GM12892 (cell line): ENCODE data around the gene PEX26. TPM values are rescaled to one million over a fixed set of nuclear protein-coding genes. Genes with fewer than 3 reads are reported as not detected.
A peak's percentile ranks its signal among the peaks of the same experiment; 100 is the strongest.
"Not testable (repeated sequence)": the region's sequence is repeated elsewhere in the genome, so short reads cannot be mapped to it uniquely, and the experiment has no call there.

ENCODE experiments used
- DNase-seq: peaks from one replicate; pipeline ENCODE4 v3.0.0; 2011; ENCODE audit not compliant: insufficient read length
- FAIRE-seq: peaks from 2 replicates; lab custom pipeline; 2011; peaks lifted over from hg19 to GRCh38; lab: Jason Lieb, UNC
- POLR2A ChIP-seq: IDR thresholded peaks from 2 replicates; pipeline ENCODE4 v1.6.1; 2011; ENCODE audit warnings: low read depth, low read length, control low read depth
- POLR2AphosphoS5 ChIP-seq: IDR thresholded peaks from 2 replicates; pipeline ENCODE4 v1.6.1; 2011; ENCODE audit warnings: low read depth, low read length, control low read depth
- TAF1 ChIP-seq: IDR thresholded peaks from 2 replicates; pipeline ENCODE4 v1.6.1; 2011; ENCODE audit warnings: low read depth, mild to moderate bottlenecking, control low read depth, low read length, borderline replicate concordance
- polyA plus RNA-seq: library from polyadenylated mRNA; unstranded; fragments of >200 nt; gene quantifications from one replicate; pipeline ENCODE4 v1.2.1, GENCODE V29; 2012; ENCODE audit warnings: missing spikeins, inconsistent platforms; ENCODE audit not compliant: missing spikeins

PEX26 gene
- 18.4 TPM for polyA plus RNA-seq

DNA sequence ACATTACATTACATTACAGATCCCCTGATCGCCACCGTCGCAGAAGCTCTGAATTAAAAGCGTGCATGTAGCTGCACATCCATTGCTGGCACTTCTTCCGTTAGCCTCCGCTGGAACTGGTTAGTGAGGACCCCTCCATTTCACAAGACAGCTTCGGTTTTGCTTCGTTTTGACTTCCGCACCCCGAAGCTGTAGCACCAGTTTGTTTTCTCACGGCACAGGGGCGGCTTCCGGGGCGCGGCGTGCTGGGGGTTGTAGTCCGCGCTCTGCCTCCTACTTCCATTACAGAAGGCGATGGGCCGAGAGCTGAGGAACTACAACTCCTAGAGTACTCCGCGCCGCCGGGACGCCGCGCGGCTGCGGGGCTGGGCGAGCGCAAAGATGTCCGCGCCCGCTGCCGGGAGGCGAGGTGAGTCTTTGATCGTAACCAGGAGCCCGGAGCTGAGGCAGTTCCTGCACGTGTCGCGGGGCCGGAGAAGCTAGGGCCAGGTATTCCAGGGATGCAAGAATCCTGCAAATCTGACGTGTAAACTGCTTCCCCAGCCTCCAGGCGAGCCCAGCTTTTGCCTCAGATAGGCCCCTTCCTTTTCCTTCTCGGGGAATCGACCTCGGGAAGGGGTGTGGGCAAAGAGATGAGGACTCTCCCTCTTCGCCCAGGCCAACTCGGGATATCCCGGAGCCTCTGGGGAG is at the start of gene PEX26:
Gene PEX26, plus strand, starts transcription at position 352 of the 690 bp plus-strand sequence. CDS start 387 bp downstream, outside the sequence.
- TF ChIP-seq TAF1 (peak; percentile 80), POLR2AphosphoS5 (peak; percentile 91), POLR2A (peak; percentile 89)
- FAIRE-seq, result peak; percentile 96

DNA sequence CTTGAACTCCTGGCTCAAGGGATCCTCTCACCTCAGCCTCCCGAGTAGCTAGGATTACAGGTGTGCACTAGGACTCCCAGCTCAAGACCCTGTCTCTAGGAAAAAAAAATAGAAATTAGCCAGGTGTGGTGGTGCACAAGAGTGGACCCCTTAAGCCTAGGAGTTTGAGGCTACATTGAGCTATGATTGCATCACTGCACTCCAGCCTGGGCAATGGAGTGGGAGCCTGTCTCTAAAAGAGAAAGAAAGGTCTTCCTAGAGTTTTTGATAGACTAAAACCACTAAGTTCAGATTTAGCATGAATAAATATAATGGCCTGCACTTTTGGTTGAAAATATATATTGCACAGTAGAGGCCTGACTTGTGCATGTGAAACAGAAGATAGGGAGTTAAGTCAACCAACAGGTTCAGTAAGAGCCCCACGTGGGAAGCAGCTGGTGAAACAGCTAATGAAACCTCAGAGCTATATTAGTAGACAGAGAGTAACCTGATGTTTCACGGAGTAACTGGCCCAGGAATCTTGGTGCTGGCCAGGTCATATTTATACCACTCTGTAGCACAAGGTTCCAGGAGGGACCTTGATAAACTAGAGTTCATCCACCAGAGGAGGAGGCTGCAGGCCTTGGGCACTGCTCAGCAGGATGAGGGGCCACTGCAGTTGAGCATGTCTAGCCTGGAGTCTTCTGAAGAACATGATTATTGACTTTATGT is 48.8 kb upstream of the PEX26 start:
- FAIRE-seq (peak; percentile 51), DNase-seq (no peak)
- TF ChIP-seq POLR2AphosphoS5, result no peak
- no peak for TF ChIP-seq TAF1
- TF ChIP-seq POLR2A, result no peak

More for the DNA sequence above, at the start of gene PEX26:
- peak; percentile 88 for DNase-seq

DNA sequence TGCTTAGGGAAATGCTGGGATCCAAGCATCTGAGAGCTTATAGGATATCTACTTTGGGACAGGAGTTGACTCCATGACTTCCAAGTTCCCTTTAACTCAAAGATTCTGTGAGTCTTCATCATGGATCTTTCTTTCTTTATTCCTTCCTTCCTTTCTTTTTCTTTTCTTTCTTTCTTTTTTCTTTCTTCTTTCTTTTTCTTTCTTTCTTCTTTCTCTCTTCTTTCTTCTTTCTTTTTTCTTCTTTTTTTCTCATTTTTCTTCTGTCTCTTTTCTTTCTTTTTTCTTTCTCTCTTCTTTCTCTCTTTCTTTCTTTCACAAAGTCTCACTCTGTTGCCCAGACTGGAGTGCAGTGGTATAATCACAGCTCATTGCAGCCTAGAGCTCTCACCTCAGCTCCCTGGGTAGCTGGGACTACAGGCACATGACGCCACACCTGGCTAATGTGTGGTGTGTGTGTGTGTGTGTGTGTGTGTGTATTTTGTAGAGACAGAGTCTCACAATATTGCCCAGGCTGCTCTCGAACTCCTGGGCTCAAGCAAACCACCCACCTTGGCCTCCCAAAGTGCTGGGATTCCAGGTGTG is 48.0 kb upstream of the PEX26 start:
- DNase-seq, result no peak
- TF ChIP-seq POLR2AphosphoS5 (no peak), POLR2A (no peak), TAF1 (no peak)
- no peak for FAIRE-seq

DNA sequence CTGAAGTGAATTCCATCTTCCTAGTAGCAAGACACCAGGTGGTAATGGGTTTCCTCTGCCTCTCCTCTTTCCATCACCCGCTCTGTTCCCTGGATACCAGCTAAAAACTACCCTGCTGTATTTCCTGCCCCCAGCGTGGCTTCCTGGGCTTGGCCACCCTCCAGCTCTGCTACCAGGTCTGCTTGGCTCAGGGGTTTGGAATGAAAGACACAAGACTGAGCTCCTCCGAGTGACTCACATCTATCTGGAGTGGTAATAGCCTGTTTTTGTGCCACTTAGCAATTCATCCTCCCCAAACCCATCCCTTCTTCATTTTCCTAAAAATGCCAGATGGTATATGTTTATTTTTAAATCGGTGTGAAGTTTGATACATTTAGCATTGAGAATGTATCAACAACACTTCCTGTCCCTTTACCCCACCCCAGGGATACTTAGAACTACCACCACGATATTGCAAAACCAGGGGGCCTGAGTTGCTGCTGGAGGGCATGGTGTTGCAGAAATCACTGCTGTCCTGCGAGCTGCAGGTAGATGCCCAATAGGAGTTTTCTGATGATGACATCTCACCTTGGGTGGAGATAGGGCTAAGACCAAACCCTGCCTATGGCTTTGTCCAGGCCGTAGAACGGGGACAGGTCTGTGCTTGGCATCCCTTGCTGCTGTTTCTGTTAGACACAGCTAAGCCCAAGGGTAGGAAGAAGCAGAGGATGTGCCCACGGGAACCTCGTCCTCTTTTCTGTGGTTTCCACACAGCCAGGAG is 45.9 kb upstream of the PEX26 start:
- TF ChIP-seq TAF1 (no peak), POLR2A (no peak), POLR2AphosphoS5 (no peak)
- FAIRE-seq, result no peak
- DNase-seq, result no peak

DNA sequence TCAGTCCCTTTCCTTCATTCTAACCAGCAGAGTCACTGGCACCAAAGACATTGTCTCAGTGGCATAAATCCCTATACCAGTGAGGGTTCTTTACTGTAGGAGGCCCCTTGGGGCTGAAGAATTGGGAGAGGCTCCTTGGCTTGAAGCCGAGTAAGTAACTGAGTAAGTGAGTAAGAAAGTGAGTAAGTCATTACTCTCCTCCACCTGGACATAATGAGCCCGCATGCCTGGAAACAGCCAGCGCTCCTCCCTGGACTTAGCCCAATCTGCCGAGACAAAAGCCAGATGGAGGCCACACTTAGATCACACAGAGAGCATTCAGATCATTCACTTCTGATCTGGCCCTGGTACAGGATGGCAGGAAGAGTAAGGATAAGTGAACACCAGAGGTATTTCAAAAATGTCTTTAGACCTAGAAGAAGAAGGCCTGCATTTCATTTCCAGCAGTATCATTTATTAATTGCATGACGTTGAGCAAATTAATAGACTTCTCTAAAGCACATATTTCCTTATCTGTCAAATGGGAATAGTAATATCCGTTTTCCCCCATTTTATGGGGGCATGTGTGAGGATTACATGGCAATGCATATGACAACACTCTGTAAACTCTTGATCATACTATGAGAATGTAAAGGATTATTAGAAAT is 45.2 kb upstream of the PEX26 start:
- DNase-seq (no peak), FAIRE-seq (no peak)
- TF ChIP-seq POLR2A, result no peak
- no peak for TF ChIP-seq TAF1
- no peak for TF ChIP-seq POLR2AphosphoS5

DNA sequence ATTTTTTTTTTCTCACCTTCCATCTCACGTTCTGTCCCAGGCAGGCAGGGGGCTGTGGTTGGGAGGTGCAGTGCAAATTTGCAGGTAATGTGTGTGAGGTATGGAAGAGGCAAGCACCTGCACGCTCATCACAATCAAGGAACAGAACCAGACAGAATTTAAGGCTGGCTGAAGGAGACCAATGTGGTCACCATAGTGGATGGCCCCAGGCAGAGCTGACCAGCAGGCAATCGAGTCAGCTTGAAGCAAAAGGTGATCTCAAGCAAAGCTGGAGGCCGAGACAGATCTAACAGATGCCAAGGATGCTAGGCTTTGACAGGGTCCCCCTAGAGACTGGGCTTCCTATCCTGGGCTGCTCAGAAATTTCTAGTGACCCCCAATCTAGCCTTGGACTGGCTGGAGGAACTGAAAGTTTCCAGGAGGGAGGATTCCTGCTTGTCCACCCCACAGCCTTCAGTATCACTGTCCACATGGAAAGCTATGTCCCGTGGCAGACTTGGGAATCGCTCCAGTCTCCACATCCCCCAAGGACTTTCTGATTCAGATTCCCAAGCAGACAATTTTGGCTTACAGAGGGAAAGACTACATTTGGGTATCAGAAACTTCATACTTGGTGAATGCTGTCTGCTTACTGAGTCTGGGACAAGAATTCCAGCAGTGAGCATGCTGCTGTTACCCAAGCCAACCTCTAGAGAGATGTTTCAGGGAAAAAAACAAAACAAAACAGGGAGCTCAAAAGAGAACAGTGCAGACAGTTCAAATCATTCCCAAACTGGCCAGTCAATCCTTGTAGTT is 44.4 kb upstream of the PEX26 start:
- FAIRE-seq (no peak), DNase-seq (no peak)
- no peak for TF ChIP-seq POLR2AphosphoS5
- TF ChIP-seq POLR2A, result no peak
- no peak for TF ChIP-seq TAF1

DNA sequence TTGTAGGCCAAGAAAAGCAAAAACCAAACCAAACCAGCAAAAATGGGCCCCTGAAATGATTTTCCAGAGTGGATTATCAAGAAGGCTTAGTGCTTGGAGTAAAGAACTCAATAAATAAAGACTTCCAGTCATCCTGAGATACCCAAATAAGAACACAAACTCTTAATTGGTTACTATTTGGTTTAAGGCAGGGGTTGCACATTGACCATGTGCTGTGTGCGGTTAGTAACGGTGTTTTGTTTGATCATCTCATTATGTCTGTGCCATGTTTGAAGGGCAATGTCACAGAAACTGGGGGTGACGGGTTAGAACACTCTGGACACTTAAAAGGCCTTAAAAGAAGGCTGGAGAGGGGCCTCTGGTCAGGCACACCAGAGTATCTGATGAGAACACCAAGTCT is 43.7 kb upstream of the PEX26 start:
- DNase-seq, result no peak
- no peak for FAIRE-seq
- no peak for TF ChIP-seq TAF1
- no peak for TF ChIP-seq POLR2A
- no peak for TF ChIP-seq POLR2AphosphoS5

DNA sequence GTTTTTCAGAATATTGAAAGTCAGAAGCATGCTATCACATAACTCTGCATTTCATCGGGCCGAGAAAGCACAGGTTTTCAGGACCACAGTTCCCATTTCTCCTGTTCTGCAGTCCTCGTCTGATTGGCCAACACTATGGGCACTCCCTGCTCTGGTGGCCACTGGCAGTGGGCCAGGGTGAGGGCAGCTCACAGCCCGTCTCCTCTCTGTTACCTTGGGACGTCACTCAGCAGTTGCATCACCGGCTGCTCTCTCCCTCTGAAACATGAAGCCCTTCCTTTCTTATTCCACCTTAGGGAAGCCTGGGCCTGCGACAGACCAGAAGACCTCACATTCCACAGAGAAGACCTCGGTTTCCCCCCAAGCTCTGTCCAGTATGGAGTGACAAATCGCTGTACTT is 42.0 kb upstream of the PEX26 start:
- FAIRE-seq, result no peak
- DNase-seq, result no peak
- TF ChIP-seq POLR2A (no peak), TAF1 (no peak), POLR2AphosphoS5 (no peak)

DNA sequence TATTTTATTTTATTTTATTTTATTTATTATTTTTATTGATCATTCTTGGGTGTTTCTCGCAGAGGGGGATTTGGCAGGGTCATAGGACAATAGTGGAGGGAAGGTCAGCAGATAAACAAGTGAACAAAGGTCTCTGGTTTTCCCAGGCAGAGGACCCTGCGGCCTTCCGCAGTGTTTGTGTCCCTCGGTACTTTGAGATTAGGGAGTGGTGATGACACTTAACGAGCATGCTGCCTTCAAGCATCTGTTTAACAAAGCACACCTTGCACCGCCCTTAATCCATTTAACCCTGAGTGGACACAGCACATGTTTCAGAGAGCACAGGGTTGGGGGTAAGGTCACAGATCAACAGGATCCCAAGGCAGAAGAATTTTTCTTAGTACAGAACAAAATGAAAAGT is 36.9 kb upstream of the PEX26 start:
- FAIRE-seq, DNase-seq: not testable (repeated sequence)

DNA sequence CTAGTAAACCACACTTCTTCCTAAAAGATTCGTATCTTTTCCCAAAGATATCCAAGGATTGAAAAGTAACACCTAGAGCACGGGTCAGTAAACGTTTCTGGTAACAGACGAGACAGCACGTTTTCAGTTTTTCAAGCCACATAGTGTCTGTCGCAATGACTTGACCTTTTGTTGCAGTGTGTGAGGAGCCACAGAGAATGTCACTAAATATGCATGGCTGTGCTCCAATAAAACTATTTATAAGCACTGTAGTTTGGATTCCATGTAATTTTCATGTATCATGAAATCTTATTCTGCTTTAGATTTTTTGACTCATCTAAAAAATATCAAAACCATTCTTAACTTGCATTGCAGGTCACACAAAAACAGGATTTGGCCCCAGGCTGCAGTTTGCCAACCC is 35.1 kb upstream of the PEX26 start:
- FAIRE-seq (no peak), DNase-seq (no peak)
- TF ChIP-seq POLR2AphosphoS5, result no peak
- no peak for TF ChIP-seq POLR2A
- TF ChIP-seq TAF1, result no peak
